ENCODE results near the gene CNOT11. TPM values are rescaled to one million over a fixed set of nuclear protein-coding genes. Genes with fewer than 3 reads are reported as not detected.

The CNOT11 gene
- total and polyA plus RNA-seq, 2 of the 13 experiments (the other 11 are each of a cell fraction or from before 2014, with no cell fraction given) = 114 to 209 TPM

- peak; percentile 17; the same call in 1 of the 2 replicates for TF ChIP-seq STAG1 (CRISPR knock-in tag; IDR thresholded peaks at IDR 0.05)
- TF ChIP-seq, protein P1, sequence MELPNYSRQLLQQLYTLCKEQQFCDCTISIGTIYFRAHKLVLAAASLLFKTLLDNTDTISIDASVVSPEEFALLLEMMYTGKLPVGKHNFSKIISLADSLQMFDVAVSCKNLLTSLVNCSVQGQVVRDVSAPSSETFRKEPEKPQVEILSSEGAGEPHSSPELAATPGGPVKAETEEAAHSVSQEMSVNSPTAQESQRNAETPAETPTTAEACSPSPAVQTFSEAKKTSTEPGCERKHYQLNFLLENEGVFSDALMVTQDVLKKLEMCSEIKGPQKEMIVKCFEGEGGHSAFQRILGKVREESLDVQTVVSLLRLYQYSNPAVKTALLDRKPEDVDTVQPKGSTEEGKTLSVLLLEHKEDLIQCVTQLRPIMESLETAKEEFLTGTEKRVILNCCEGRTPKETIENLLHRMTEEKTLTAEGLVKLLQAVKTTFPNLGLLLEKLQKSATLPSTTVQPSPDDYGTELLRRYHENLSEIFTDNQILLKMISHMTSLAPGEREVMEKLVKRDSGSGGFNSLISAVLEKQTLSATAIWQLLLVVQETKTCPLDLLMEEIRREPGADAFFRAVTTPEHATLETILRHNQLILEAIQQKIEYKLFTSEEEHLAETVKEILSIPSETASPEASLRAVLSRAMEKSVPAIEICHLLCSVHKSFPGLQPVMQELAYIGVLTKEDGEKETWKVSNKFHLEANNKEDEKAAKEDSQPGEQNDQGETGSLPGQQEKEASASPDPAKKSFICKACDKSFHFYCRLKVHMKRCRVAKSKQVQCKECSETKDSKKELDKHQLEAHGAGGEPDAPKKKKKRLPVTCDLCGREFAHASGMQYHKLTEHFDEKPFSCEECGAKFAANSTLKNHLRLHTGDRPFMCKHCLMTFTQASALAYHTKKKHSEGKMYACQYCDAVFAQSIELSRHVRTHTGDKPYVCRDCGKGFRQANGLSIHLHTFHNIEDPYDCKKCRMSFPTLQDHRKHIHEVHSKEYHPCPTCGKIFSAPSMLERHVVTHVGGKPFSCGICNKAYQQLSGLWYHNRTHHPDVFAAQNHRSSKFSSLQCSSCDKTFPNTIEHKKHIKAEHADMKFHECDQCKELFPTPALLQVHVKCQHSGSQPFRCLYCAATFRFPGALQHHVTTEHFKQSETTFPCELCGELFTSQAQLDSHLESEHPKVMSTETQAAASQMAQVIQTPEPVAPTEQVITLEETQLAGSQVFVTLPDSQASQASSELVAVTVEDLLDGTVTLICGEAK (IDR thresholded peaks at IDR 0.05) = no peak
- TF ChIP-seq, protein P1 (CRISPR knock-in tag; IDR thresholded peaks at IDR 0.05) = peak; percentile 77
- TF ChIP-seq HCFC1 (IDR thresholded peaks at IDR 0.05; ENCODE audit: low read depth, low read length) = no peak; the same call in 1 of the 2 replicates
- no peak for TF ChIP-seq CENPT (CRISPR knock-in tag; IDR thresholded peaks at IDR 0.05; ENCODE audit: low read depth)
- TF ChIP-seq, protein P2, sequence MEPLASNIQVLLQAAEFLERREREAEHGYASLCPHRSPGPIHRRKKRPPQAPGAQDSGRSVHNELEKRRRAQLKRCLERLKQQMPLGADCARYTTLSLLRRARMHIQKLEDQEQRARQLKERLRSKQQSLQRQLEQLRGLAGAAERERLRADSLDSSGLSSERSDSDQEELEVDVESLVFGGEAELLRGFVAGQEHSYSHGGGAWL (CRISPR knock-in tag; IDR thresholded peaks at IDR 0.05) = peak; percentile 83
- peak; percentile 90 for TF ChIP-seq CBX1 (IDR thresholded peaks at IDR 0.05; ENCODE audit: low read depth)
- TF ChIP-seq PHF8 (CRISPR knock-in tag; IDR thresholded peaks at IDR 0.05) = peak; percentile 94
- peak; percentile 86 for TF ChIP-seq HNF4G (IDR thresholded peaks at IDR 0.05; ENCODE audit: borderline replicate concordance, low read depth, low read length)
- peak; percentile 94 for TF ChIP-seq HNF4G (CRISPR knock-in tag; IDR thresholded peaks at IDR 0.05; ENCODE audit: borderline replicate concordance, low read depth)
- peak; percentile 43; the same call in 1 of the 2 replicates for TF ChIP-seq FOSL1 (CRISPR knock-in tag; IDR thresholded peaks at IDR 0.05; ENCODE audit: borderline replicate concordance)
- TF ChIP-seq ZNF737 (CRISPR knock-in tag; IDR thresholded peaks at IDR 0.05; ENCODE audit: borderline replicate concordance) = no peak
- peak; percentile 98 for TF ChIP-seq ZNF232 (CRISPR knock-in tag; IDR thresholded peaks at IDR 0.05; ENCODE audit: borderline replicate concordance)
- TF ChIP-seq ZNF598 (CRISPR knock-in tag; IDR thresholded peaks at IDR 0.05; ENCODE audit: borderline replicate concordance) = no peak; the same call in 1 of the 2 replicates
- no peak; the same call in 1 of the 2 replicates for TF ChIP-seq THYN1 (CRISPR knock-in tag; IDR thresholded peaks at IDR 0.05; ENCODE audit: borderline replicate concordance, low read depth)
- no peak; the same call in none of the 2 replicates for TF ChIP-seq ZNF615 (CRISPR knock-in tag; IDR thresholded peaks at IDR 0.05; ENCODE audit: borderline replicate concordance)
- TF ChIP-seq ZNF503 (CRISPR knock-in tag; IDR thresholded peaks at IDR 0.05) = peak; percentile 57
Observed at GRCh38 chr2:101308432-101309210, 55.9 kb downstream of the CNOT11 start, which contains the start of gene RNF149 (continued).

Measured in HepG2 (cell line).